ENCODE measurements around the gene BCL2. TPM values are rescaled to one million over a fixed set of nuclear protein-coding genes. Genes with fewer than 3 reads are reported as not detected.

The BCL2 gene
- total and polyA plus RNA-seq, 9 of the 15 experiments (the other 6 are each of a cell fraction or from before 2014, with no cell fraction given) = 0.10 to 1.1 (median 0.65) TPM

GRCh38 chr18:63183378-63183777 is 136.2 kb downstream of the BCL2 start:
- Histone ChIP-seq H3K79me2 (ENCODE audit: control insufficient read depth, insufficient read depth, low read length) (no peaks in the 10 kb centered on the region), H3K27ac (ENCODE audit: extremely low read depth, low read depth, low read length) (no peak overlapping the region), H2AFZ (ENCODE audit: low read depth, low read length) (no peak overlapping the region), H3K9me3 (replicated peaks; ENCODE audit: control insufficient read depth, insufficient read depth, low read depth, low read length) (no peaks in the 10 kb centered on the region), H3K4me1 (replicated peaks in 1 of 2; ENCODE audit: control insufficient read depth in 2 of 2, insufficient read depth in 2 of 2, low read length in 2 of 2) (no peaks in the 10 kb centered on the region; a peak in 1 of 5 replicates), H4K20me1 (replicated peaks; ENCODE audit: control insufficient read depth, insufficient read depth, low read length) (no peaks in the 10 kb centered on the region), H3K27me3 (ENCODE audit: control insufficient read depth in 2 of 2, insufficient read depth in 2 of 2, low read length in 2 of 2) (peaks cover 0 to 13% of the 10 kb centered on the region in 2 experiments; a peak in 2 of 5 replicates), H3K9me1 (ENCODE audit: control insufficient read depth, insufficient read depth, low read length) (no peaks in the 10 kb centered on the region), H3K36me3 (ENCODE audit: control insufficient read depth, insufficient read depth, low read length) (no peaks in the 10 kb centered on the region), H3K4me2 (ENCODE audit: insufficient read depth, low read length) (no peak overlapping the region), H3K9ac (ENCODE audit: insufficient read depth in 1 of 2, low read depth in 2 of 2, low read length in 2 of 2) (no peak overlapping the region), H3K4me3 (no peak overlapping the region)
- ChIA-PET CTCF (ENCODE audit: low intra/inter-chr PET ratio) (no interaction called here), POLR2A (no interaction called here)
- in situ Hi-C loops (cut with MboI) = loop anchor here (10.0 kb wide), 1 partner anchor 169 kb away; no protein-coding TSS in a partner anchor
- DNase-seq (ENCODE audit: extremely low read depth in 1 of 4, low spot score in 3 of 4) (no peak), FAIRE-seq (no peak), ATAC-seq (no peak)
- no TSS peak for BruUV-seq (replicated peaks)
- intact Hi-C loops (cut with micrococcal nuclease) = no loop called here
- TF ChIP-seq NFXL1 (CRISPR knock-in tag; IDR thresholded peaks at IDR 0.05) (no peak), CBX5 (IDR thresholded peaks at IDR 0.05; ENCODE audit: borderline replicate concordance, low read depth) (no peak), PATZ1 (CRISPR knock-in tag; IDR thresholded peaks at IDR 0.05; ENCODE audit: borderline replicate concordance) (no peak), POLR3A (IDR thresholded peaks at IDR 0.05; ENCODE audit: borderline replicate concordance, extremely low read depth, insufficient read depth, insufficient read length) (no peak), HDAC8 (tag; IDR thresholded peaks at IDR 0.05) (no peak), ZNF253 (CRISPR knock-in tag; conservative IDR thresholded peaks at IDR 0.05) (no peak), DEAF1 (CRISPR knock-in tag; IDR thresholded peaks at IDR 0.05) (no peak), XRCC4 (IDR thresholded peaks at IDR 0.05; ENCODE audit: extremely low read depth, insufficient read depth, insufficient read length) (no peak), SIX5 (IDR thresholded peaks at IDR 0.05; ENCODE audit: borderline replicate concordance in 1 of 2, insufficient read depth in 1 of 2, low read depth in 1 of 2, low read length in 2 of 2) (no peak)
- 3% methylated on average over 7 of the region's 9 CpGs for WGBS (ENCODE audit: insufficient coverage, low coverage, missing lambda C conversion rate)

Measured in K562 (cell line).